Measurements from ENCODE around the gene MAMDC2.
"Not testable (repeated sequence)": the region's sequence is repeated elsewhere in the genome, so short reads cannot be mapped to it uniquely, and the experiment has no call there.

Gene MAMDC2

DNA sequence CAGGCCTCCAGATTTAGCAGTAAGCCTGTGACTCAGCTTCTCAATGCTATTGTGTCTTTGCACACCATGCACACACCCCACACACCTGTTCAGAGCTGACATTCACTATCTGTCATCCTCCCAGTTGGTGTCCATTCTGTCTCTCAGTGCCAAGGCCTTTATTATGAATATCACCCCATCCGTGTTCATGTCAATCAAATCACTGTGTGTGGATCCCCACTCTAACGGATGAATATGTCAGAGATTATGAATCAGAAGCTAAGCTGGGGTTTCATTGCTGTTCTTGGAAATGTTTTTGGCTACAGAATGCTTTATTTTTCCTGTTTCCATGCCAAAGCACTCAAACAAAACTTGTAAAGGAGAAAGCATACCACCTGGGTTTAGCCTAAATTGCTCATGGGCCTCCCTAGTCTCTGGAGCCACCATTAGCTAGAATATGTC is 9.4 kb upstream of the MAMDC2 start:
- no peak for DNase-seq (ENCODE audit: extremely low read depth, low read depth)
- H3K4me3 ChIP-seq (replicated peaks; ENCODE audit: low read depth, low read length) = no peak overlapping the region
- TF ChIP-seq, protein P1, sequence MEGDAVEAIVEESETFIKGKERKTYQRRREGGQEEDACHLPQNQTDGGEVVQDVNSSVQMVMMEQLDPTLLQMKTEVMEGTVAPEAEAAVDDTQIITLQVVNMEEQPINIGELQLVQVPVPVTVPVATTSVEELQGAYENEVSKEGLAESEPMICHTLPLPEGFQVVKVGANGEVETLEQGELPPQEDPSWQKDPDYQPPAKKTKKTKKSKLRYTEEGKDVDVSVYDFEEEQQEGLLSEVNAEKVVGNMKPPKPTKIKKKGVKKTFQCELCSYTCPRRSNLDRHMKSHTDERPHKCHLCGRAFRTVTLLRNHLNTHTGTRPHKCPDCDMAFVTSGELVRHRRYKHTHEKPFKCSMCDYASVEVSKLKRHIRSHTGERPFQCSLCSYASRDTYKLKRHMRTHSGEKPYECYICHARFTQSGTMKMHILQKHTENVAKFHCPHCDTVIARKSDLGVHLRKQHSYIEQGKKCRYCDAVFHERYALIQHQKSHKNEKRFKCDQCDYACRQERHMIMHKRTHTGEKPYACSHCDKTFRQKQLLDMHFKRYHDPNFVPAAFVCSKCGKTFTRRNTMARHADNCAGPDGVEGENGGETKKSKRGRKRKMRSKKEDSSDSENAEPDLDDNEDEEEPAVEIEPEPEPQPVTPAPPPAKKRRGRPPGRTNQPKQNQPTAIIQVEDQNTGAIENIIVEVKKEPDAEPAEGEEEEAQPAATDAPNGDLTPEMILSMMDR (IDR thresholded peaks at IDR 0.05; ENCODE audit: low read depth, low read length, missing control alignments) = no peak

DNA sequence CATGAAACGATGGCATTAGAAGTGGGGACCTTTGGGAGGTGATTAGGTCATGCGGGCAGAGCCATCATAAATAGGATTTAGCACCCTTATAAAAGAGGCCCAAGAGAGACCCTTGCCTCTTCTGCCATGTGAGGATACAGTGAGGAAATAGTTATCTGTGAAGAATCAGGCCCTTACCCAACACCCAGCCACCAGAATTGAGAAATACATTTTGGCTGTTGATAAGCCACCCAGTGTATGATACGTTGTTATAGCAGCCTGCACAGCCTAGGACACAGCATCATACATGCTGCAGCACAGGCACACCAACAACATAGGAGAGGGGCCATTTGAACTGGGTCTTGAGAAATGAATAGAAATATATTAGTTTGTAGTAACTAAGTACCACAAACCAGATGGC is 8.0 kb upstream of the MAMDC2 start:
- TF ChIP-seq, protein P1 (IDR thresholded peaks at IDR 0.05; ENCODE audit: low read depth, low read length, missing control alignments) = no peak
- DNase-seq (ENCODE audit: extremely low read depth, low read depth) = no peak
- no peak overlapping the region for H3K4me3 ChIP-seq (replicated peaks; ENCODE audit: low read depth, low read length)

DNA sequence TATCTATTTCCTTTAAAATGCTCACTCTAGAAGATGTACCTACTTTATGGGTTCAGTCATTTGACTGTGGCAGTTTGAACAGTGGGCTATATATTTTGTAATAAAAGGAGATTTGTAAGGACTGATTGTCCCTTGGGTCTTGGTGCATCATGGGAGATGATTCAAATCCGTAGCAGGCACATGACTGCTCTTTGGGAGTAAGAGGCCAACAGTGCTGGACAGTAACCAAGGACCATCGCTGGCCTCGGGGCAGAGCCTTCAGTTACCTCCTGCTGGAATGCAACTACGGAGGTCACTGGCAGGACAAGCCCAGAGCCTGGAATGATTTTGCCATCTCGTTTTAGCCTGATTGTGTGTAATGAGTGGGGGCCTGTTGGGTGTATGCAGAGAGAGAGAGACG is 7.0 kb upstream of the MAMDC2 start:
- TF ChIP-seq, protein P1 (IDR thresholded peaks at IDR 0.05; ENCODE audit: low read depth, low read length, missing control alignments) = no peak
- H3K4me3 ChIP-seq (replicated peaks; ENCODE audit: low read depth, low read length) = no peak overlapping the region
- no peak for DNase-seq (ENCODE audit: extremely low read depth, low read depth)

DNA sequence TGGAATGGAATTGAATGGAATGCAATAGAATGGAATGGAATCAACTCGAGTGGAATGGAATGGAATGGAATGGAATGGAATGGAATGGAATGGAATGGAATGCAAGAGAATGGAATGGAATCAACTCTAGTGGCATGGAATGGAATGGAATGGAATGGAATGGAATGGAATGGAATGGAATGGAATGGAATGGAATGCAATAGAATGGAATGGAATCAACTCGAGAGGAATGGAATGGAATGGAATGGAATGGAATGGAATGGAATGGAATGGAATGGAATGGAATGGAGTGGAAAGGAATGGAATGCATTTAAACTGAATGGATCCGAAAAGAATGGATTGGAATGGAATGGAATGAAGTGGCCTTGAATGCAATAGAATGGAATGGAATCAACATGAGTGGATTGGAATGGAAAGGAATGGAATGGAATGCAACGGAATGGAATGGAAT is 5.5 kb upstream of the MAMDC2 start:
- DNase-seq (ENCODE audit: extremely low read depth, low read depth); H3K4me3 ChIP-seq (replicated peaks; ENCODE audit: low read depth, low read length): not testable (repeated sequence)

DNA sequence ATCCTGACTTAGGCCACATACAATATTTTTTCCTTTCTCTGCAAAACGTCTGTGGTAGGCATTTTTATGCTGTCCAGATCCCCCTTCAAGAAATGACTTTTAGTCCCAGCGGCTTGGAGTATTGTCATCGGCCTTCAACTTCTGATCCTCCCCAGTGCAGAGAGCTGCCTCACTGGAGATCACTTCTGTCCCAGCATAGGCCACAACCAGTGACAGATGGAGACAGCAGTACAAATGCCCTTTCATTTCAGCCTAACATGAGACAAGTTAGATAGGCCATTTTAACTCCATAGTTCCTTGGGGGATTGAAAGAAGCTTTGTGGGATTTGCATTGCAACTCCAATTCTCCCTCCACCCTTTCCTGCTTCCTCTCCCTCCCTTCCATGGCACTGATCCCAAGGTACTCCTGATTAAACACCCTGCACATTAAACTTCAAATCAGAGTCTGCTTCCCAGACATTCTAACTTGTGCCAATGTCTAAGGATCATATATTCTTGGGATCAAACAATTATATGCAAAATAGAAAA is 3.2 kb upstream of the MAMDC2 start:
- no peak overlapping the region for H3K4me3 ChIP-seq (replicated peaks; ENCODE audit: low read depth, low read length)
- no peak for DNase-seq (ENCODE audit: extremely low read depth, low read depth)
- TF ChIP-seq, protein P1 (IDR thresholded peaks at IDR 0.05; ENCODE audit: low read depth, low read length, missing control alignments) = no peak

DNA sequence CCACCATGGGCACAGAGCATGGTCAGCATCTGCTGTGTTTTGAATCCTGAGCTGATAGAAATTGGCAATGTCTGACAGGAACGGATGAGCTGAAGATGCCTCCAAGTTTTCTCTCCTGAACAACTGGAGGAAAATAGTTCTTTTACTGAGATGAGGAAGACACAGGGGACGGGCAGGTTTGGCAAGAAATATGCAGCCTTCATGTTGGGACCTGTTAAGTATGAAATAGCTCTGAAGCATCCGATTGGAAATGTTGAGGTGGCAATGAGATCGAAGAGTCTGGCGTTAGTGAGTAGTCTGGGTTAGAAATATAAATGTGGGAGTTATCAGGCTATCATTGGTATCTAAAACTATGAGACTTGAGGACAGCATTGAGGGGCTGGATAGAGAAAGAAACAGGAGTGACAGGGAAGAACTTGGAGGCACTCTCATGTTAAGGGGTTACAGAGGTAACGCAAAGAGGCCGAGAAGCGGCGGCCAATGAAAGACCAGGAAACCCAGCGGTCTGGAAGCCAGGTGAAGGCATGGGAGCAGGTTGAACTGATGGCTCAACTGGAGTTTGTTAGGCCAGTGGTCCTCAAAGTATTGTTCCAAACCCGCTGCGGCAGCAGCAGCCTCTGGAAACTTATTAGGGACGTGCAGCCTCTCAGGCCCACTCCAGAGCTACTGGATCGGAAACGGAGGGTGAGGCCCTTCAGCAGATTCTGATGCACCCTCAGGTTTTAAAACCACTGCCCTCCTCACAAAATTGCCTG is 1.0 kb upstream of the MAMDC2 start:
- TF ChIP-seq, protein P1 (IDR thresholded peaks at IDR 0.05; ENCODE audit: low read depth, low read length, missing control alignments) = no peak
- DNase-seq (ENCODE audit: extremely low read depth, low read depth) = no peak
- H3K4me3 ChIP-seq (replicated peaks; ENCODE audit: low read depth, low read length) = no peak overlapping the region

DNA sequence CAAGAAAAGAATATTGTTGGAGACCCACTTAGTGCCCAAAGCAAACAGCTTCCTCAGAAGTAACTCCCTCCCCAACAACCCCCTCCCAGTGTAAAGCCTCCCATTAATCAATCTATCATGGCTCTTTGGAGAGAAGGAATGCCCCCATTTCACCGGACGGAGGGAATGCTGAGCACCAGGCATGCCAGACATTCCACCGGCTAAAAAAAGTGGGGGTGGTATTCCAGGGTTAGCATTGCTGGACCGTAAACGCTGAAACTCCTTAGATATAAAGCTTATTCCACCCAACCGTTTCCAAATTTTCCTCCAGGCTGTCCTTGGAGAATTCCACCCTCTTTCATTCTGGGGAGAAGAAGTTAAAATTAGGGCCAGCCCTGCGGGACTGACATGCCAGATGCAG is 363 bp upstream of the MAMDC2 start:
- TF ChIP-seq, protein P1 (IDR thresholded peaks at IDR 0.05; ENCODE audit: low read depth, low read length, missing control alignments) = no peak
- H3K4me3 ChIP-seq (replicated peaks; ENCODE audit: low read depth, low read length) = peak overlapping the region; percentile 46
- no peak for DNase-seq (ENCODE audit: extremely low read depth, low read depth)

Data from HFF-Myc (cell line).